HepG2 (cell line): ENCODE data around the gene BUD23. TPM values are rescaled to one million over a fixed set of nuclear protein-coding genes. Genes with fewer than 3 reads are reported as not detected.

Experiments
- HOXA3 ChIP-seq: sonication (generic); formaldehyde crosslinking; IDR thresholded peaks from 2 replicates; pipeline ENCODE4 v1.5.0; 2020; ENCODE audit warnings: missing genetic modification reagents
- JUND ChIP-seq: sonication (generic); formaldehyde crosslinking; IDR thresholded peaks from 2 replicates; pipeline ENCODE4 v1.8.0; 2022; ENCODE audit warnings: mild to moderate bottlenecking, missing genetic modification reagents
- MAZ ChIP-seq, 2 experiments: sonication (generic) in 1 of 2; formaldehyde crosslinking in 1 of 2; IDR thresholded peaks; 2 replicates each; pipeline versions ENCODE4 v1.5.0 to v1.6.1; 2012 to 2020; ENCODE audit warnings: low read depth in 2 of 2, mild to moderate bottlenecking in 2 of 2, borderline replicate concordance in 1 of 2, improper control_type of control experiment in 1 of 2, low read length in 1 of 2, missing genetic modification reagents in 1 of 2, moderate library complexity in 1 of 2
- NAIF1 ChIP-seq: sonication (generic); formaldehyde crosslinking; IDR thresholded peaks from 2 replicates; pipeline ENCODE4 v1.5.0; 2020; ENCODE audit warnings: mild to moderate bottlenecking, missing genetic modification reagents, borderline replicate concordance
- SMAD3 ChIP-seq: sonication (generic); formaldehyde crosslinking; IDR thresholded peaks from 2 replicates; pipeline ENCODE4 v1.4.0; 2020; ENCODE audit warnings: missing genetic modification reagents
- SP5 ChIP-seq: IDR thresholded peaks from 2 replicates; pipeline ENCODE4 v1.6.1; 2016; ENCODE audit warnings: low read depth, borderline replicate concordance
- SUZ12 ChIP-seq: fragments of 150-350 bp; IDR thresholded peaks from 2 replicates; pipeline ENCODE4 v1.6.1; 2014; ENCODE audit warnings: low read depth, low read length
- WIZ ChIP-seq: sonication (generic); formaldehyde crosslinking; IDR thresholded peaks from 2 replicates; pipeline ENCODE4 v1.5.1; 2020; ENCODE audit warnings: mild to moderate bottlenecking, missing genetic modification reagents
- ZNF136 ChIP-seq: sonication (generic); formaldehyde crosslinking; IDR thresholded peaks from 2 replicates; pipeline ENCODE4 v1.8.1; 2022; ENCODE audit warnings: low read depth, mild to moderate bottlenecking, moderate library complexity, missing genetic modification reagents
- ZNF235 ChIP-seq: sonication (generic); formaldehyde crosslinking; IDR thresholded peaks from 2 replicates; pipeline ENCODE4 v1.8.1; 2023; ENCODE audit warnings: mild to moderate bottlenecking, missing genetic modification reagents, borderline replicate concordance
- ZNF337 ChIP-seq: sonication (generic); formaldehyde crosslinking; IDR thresholded peaks from 2 replicates; pipeline ENCODE4 v1.5.1; 2020; ENCODE audit warnings: missing genetic modification reagents, low read depth, mild to moderate bottlenecking, borderline replicate concordance
- ZNF496 ChIP-seq: sonication (generic); formaldehyde crosslinking; IDR thresholded peaks from 2 replicates; pipeline ENCODE4 v1.8.1; 2023; ENCODE audit warnings: mild to moderate bottlenecking, moderate library complexity, missing genetic modification reagents; ENCODE audit not compliant: insufficient replicate concordance
- ZNF543 ChIP-seq: sonication (generic); formaldehyde crosslinking; IDR thresholded peaks from 2 replicates; pipeline ENCODE4 v1.4.0; 2020; ENCODE audit warnings: mild to moderate bottlenecking, missing genetic modification reagents
- polyA plus RNA-seq, 8 experiments: library from polyadenylated mRNA; depleted of rRNA in 3 of 8; stranded (reverse) in 7 of 8; unstranded in 1 of 8; fragments of >200 nt; fragmentation: Illumina TruSeq in 4 of 8; extraction: Trizol in 4 of 8; gene quantifications; 2 replicates each; pipeline versions ENCODE4 v1.2.1 to v1.2.3, GENCODE V29; 2011 to 2016; ENCODE audit warnings: low read depth in 4 of 8, missing spikeins in 1 of 8, mixed read lengths in 1 of 8; ENCODE audit not compliant: insufficient read depth in 1 of 8
- total RNA-seq, 5 experiments: library from RNA; depleted of rRNA; stranded (reverse); fragments of >200 nt; fragmentation: Illumina TruSeq; extraction: Trizol; gene quantifications; 2 replicates each; pipeline ENCODE4 v1.2.3, GENCODE V29; 2016; ENCODE audit warnings: low read depth in 1 of 5
- TF ChIP-seq, protein P1 (sequence below): sonication (generic); formaldehyde crosslinking; IDR thresholded peaks from 2 replicates; pipeline ENCODE4 v1.4.0; 2020; ENCODE audit warnings: missing genetic modification reagents, borderline replicate concordance
- TF ChIP-seq, protein P2 (sequence below): sonication (generic); formaldehyde crosslinking; IDR thresholded peaks from 2 replicates; pipeline ENCODE4 v1.5.1; 2020; ENCODE audit warnings: missing genetic modification reagents, mild to moderate bottlenecking, borderline replicate concordance
- TF ChIP-seq, protein P3 (sequence below): sonication (generic); formaldehyde crosslinking; IDR thresholded peaks from 2 replicates; pipeline ENCODE4 v1.5.0; 2020; ENCODE audit warnings: missing genetic modification reagents
- TF ChIP-seq, protein P4 (sequence below): sonication (generic); formaldehyde crosslinking; IDR thresholded peaks from 2 replicates; pipeline ENCODE4 v1.4.0; 2020; ENCODE audit warnings: missing genetic modification reagents, borderline replicate concordance
- TF ChIP-seq, protein P5 (sequence below): sonication (generic); formaldehyde crosslinking; IDR thresholded peaks from 2 replicates; pipeline ENCODE4 v1.4.0; 2020; ENCODE audit warnings: mild to moderate bottlenecking, missing genetic modification reagents

Gene BUD23
- total and polyA plus RNA-seq, 2 of the 13 experiments (the other 11 are each of a cell fraction or from before 2014, with no cell fraction given) = 47.5 to 54.5 TPM

DNA sequence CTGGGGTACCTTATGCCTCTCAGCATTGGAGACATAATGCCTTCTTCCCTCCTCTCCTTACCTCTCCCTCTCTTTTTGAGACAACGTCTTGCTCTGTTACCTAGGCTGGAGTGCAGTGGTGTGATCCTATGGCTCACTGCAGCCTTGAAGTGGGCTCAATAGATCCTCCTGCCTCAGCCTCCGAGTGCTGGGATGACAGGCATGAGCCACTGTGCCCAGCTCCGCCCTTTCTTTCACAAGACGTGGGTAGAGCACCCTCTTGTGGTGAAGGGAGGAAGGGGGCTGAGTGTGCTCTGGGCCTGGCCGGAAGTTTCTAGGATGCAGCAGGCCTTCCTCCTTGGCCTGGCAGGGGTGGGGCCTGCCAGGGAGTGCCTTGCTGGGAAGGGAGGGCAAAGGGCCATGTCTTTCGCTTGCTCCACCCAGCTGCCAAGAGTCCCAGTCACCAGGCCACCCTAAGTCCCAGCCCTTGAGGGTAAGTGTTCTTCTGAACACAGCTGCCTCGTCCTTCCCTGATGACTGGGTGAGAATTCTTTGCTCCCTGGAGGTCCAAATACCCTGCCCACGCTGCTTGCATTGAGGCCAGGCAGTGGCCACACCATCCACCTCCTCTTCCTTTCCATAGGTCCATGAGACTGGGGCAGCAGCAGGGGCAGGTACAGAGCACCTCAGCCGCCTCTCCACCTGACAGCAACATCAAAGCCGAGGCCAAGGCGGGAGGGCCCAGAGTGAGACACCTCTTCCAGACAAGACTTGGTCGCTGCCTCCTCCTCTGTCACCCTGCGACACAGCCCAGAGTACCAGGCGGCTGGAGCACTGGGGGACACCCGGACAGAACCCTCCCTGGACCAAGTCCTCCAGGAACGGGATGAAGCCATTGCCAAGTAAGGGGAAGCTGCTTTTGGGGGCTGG is 51.5 kb downstream of the BUD23 start (continued):
- TF ChIP-seq ZNF235 (CRISPR knock-in tag) (no peak), WIZ (no peak), SUZ12 (no peak), NAIF1 (no peak), SMAD3 (CRISPR knock-in tag) (no peak; the same call in 1 of the 2 replicates), ZNF337 (CRISPR knock-in tag) (no peak), MAZ (IDR thresholded peaks at IDR 0.05; ENCODE audit: borderline replicate concordance, low read depth, low read length) (no peak), MAZ (CRISPR knock-in tag; IDR thresholded peaks at IDR 0.05; ENCODE audit: low read depth) (peak; percentile 80), ZNF136 (no peak), ZNF496 (CRISPR knock-in tag) (no peak), ZNF543 (CRISPR knock-in tag) (no peak), JUND (CRISPR knock-in tag) (no peak), SP5 (CRISPR knock-in tag) (peak; percentile 98), HOXA3 (CRISPR knock-in tag) (peak; percentile 41; the same call in 1 of the 2 replicates)
- TF ChIP-seq, protein P1, sequence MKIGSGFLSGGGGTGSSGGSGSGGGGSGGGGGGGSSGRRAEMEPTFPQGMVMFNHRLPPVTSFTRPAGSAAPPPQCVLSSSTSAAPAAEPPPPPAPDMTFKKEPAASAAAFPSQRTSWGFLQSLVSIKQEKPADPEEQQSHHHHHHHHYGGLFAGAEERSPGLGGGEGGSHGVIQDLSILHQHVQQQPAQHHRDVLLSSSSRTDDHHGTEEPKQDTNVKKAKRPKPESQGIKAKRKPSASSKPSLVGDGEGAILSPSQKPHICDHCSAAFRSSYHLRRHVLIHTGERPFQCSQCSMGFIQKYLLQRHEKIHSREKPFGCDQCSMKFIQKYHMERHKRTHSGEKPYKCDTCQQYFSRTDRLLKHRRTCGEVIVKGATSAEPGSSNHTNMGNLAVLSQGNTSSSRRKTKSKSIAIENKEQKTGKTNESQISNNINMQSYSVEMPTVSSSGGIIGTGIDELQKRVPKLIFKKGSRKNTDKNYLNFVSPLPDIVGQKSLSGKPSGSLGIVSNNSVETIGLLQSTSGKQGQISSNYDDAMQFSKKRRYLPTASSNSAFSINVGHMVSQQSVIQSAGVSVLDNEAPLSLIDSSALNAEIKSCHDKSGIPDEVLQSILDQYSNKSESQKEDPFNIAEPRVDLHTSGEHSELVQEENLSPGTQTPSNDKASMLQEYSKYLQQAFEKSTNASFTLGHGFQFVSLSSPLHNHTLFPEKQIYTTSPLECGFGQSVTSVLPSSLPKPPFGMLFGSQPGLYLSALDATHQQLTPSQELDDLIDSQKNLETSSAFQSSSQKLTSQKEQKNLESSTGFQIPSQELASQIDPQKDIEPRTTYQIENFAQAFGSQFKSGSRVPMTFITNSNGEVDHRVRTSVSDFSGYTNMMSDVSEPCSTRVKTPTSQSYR (CRISPR knock-in tag) = no peak
- TF ChIP-seq, protein P2, sequence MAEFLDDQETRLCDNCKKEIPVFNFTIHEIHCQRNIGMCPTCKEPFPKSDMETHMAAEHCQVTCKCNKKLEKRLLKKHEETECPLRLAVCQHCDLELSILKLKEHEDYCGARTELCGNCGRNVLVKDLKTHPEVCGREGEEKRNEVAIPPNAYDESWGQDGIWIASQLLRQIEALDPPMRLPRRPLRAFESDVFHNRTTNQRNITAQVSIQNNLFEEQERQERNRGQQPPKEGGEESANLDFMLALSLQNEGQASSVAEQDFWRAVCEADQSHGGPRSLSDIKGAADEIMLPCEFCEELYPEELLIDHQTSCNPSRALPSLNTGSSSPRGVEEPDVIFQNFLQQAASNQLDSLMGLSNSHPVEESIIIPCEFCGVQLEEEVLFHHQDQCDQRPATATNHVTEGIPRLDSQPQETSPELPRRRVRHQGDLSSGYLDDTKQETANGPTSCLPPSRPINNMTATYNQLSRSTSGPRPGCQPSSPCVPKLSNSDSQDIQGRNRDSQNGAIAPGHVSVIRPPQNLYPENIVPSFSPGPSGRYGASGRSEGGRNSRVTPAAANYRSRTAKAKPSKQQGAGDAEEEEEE (CRISPR knock-in tag) = no peak
- TF ChIP-seq, protein P3, sequence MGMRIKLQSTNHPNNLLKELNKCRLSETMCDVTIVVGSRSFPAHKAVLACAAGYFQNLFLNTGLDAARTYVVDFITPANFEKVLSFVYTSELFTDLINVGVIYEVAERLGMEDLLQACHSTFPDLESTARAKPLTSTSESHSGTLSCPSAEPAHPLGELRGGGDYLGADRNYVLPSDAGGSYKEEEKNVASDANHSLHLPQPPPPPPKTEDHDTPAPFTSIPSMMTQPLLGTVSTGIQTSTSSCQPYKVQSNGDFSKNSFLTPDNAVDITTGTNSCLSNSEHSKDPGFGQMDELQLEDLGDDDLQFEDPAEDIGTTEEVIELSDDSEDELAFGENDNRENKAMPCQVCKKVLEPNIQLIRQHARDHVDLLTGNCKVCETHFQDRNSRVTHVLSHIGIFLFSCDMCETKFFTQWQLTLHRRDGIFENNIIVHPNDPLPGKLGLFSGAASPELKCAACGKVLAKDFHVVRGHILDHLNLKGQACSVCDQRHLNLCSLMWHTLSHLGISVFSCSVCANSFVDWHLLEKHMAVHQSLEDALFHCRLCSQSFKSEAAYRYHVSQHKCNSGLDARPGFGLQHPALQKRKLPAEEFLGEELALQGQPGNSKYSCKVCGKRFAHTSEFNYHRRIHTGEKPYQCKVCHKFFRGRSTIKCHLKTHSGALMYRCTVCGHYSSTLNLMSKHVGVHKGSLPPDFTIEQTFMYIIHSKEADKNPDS (CRISPR knock-in tag) = no peak
- TF ChIP-seq, protein P4, sequence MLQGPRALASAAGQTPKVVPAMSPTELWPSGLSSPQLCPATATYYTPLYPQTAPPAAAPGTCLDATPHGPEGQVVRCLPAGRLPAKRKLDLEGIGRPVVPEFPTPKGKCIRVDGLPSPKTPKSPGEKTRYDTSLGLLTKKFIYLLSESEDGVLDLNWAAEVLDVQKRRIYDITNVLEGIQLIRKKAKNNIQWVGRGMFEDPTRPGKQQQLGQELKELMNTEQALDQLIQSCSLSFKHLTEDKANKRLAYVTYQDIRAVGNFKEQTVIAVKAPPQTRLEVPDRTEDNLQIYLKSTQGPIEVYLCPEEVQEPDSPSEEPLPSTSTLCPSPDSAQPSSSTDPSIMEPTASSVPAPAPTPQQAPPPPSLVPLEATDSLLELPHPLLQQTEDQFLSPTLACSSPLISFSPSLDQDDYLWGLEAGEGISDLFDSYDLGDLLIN (CRISPR knock-in tag) = no peak
- TF ChIP-seq, protein P5, sequence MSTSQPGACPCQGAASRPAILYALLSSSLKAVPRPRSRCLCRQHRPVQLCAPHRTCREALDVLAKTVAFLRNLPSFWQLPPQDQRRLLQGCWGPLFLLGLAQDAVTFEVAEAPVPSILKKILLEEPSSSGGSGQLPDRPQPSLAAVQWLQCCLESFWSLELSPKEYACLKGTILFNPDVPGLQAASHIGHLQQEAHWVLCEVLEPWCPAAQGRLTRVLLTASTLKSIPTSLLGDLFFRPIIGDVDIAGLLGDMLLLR (CRISPR knock-in tag) = no peak
